Measurements from ENCODE around the gene ST3GAL3. TPM values are rescaled to one million over a fixed set of nuclear protein-coding genes. Genes with fewer than 3 reads are reported as not detected.

The ST3GAL3 gene
- total and polyA plus RNA-seq, 2 of the 13 experiments (the other 11 are each of a cell fraction or from before 2014, with no cell fraction given): 5.1 to 8.1 TPM

- no peak overlapping the region for H3K9ac ChIP-seq (ENCODE audit: insufficient read depth, low read depth, low read length)
- no peaks in the 10 kb centered on the region for H3K9me3 ChIP-seq (ENCODE audit: low read length)
- H4K20me1 ChIP-seq (ENCODE audit: insufficient read depth, low read length): no peaks in the 10 kb centered on the region
- 0 out of 2 replicates have a peak, but pooled peaks cover 5% of the 10 kb centered on the region for H3K4me1 ChIP-seq (ENCODE audit: insufficient read depth, low read length)
- DNase-seq (ENCODE audit: low spot score) (no peak), ATAC-seq (no peak), FAIRE-seq (no peak)
- H3K36me3 ChIP-seq (replicated peaks in 1 of 2; ENCODE audit: control insufficient read depth in 1 of 2, insufficient read depth in 2 of 2, low read length in 2 of 2): peaks cover 2 to 15% of the 10 kb centered on the region in 2 experiments; a peak in 2 of 5 replicates
- no peak overlapping the region for H3K4me3 ChIP-seq (replicated peaks in 1 of 3; ENCODE audit: insufficient read depth in 1 of 3, low read depth in 2 of 3, low read length in 3 of 3)
- in situ Hi-C loops (cut with HindIII; ENCODE audit: extremely low pct_ligation_motif_present, low pct_unique_long_range_greater_than_20kb) (no loop called here), intact Hi-C loops (cut with micrococcal nuclease; ENCODE audit: unreplicated experiment) (no loop called here)
- no TSS peak for BruUV-seq (replicated peaks)
- no peaks in the 10 kb centered on the region for H3K79me2 ChIP-seq (ENCODE audit: insufficient read depth, low read length)
- no peak overlapping the region for H3K4me2 ChIP-seq (ENCODE audit: low read depth, low read length)
- H3K27me3 ChIP-seq (ENCODE audit: control insufficient read depth in 1 of 2, insufficient read depth in 2 of 2, low read length in 2 of 2): no peaks in the 10 kb centered on the region
- ChIA-PET CTCF (ENCODE audit: low intra/inter-chr PET ratio, low total read pairs) (no interaction called here), POLR2A (no interaction called here)
- H2AFZ ChIP-seq (ENCODE audit: low read length): no peak overlapping the region
- 98% methylated on average over 3 of the region's 3 CpGs for WGBS (ENCODE audit: low lambda C conversion rate)
- TF ChIP-seq SETDB1 (CRISPR knock-in tag; IDR thresholded peaks at IDR 0.05; ENCODE audit: borderline replicate concordance) (no peak), NFE2L1 (CRISPR knock-in tag; IDR thresholded peaks at IDR 0.05; ENCODE audit: borderline replicate concordance) (no peak), HOXA9 (CRISPR knock-in tag; IDR thresholded peaks at IDR 0.05; ENCODE audit: borderline replicate concordance) (no peak), PRPF4 (IDR thresholded peaks at IDR 0.05; ENCODE audit: low read depth, low read length, poor library complexity, severe bottlenecking) (no peak), ZNF598 (CRISPR knock-in tag; IDR thresholded peaks at IDR 0.05; ENCODE audit: borderline replicate concordance) (no peak), ZNF572 (CRISPR knock-in tag; IDR thresholded peaks at IDR 0.05) (no peak), ZNF749 (CRISPR knock-in tag; IDR thresholded peaks at IDR 0.05; ENCODE audit: borderline replicate concordance) (no peak), TBX2 (CRISPR knock-in tag; IDR thresholded peaks at IDR 0.05; ENCODE audit: borderline replicate concordance) (no peak), ZNF331 (CRISPR knock-in tag; IDR thresholded peaks at IDR 0.05) (no peak), GATA4 (IDR thresholded peaks at IDR 0.05; ENCODE audit: borderline replicate concordance, low read depth) (no peak), HOMEZ (CRISPR knock-in tag; IDR thresholded peaks at IDR 0.05; ENCODE audit: low read depth) (no peak), AGO2 (optimal IDR thresholded peaks at IDR 0.05; ENCODE audit: low read depth, low read length) (no peak), MXI1 (IDR thresholded peaks at IDR 0.05; ENCODE audit: borderline replicate concordance, low read depth, low read length) (no peak)
- H3K27ac ChIP-seq (ENCODE audit: extremely low read length, insufficient read depth, low read length): no peak overlapping the region
Measured at GRCh38 chr1:43800771-43801170, 93.4 kb downstream of the ST3GAL3 start.

All from HepG2 (cell line).